SH-SY5Y (cell line): Measurements from ENCODE around the gene SREBF1.

Experiments
- GATA2 ChIP-seq: IDR thresholded peaks from 2 replicates; pipeline ENCODE4 v1.6.1; 2011; ENCODE audit warnings: mild to moderate bottlenecking, low read depth, low read length
- GATA3 ChIP-seq: IDR thresholded peaks from 2 replicates; pipeline ENCODE4 v1.6.1; 2011; ENCODE audit warnings: low read depth, mild to moderate bottlenecking, low read length, moderate library complexity

GRCh38 chr17:17769869-17770631 is 66.7 kb downstream of the SREBF1 start:
- TF ChIP-seq GATA2 (no peak; the same call in 1 of the 2 replicates), GATA3 (no peak)
